Measurements from ENCODE around the gene TMEM108. TPM values are rescaled to one million over a fixed set of nuclear protein-coding genes. Genes with fewer than 3 reads are reported as not detected.

The TMEM108 gene
- total RNA-seq, 1 donor from 2014 or later = 6.1 TPM

DNA sequence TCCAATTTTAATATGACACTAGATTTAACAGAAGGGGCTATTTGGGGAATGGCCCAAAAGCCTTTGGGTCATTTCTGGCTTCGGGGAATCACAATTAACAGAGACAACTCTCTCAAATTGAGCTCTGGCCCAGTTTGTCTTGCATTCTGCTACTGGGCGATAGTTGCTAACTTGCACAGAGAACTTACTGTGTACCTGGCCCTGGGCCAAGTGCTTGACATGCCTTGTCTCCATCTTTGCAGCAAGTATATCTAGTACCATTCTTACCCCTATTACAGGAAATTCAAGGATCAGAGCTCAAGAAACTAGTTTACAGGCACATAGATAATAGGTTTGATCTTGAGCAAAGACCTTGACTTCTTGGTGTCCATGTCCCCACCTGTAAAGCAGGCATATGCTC lies 175.7 kb downstream of the TMEM108 start:
- no peak overlapping the region for H3K4me3 Mint-ChIP-seq (ENCODE audit: low read depth)
- TF ChIP-seq, protein P1, sequence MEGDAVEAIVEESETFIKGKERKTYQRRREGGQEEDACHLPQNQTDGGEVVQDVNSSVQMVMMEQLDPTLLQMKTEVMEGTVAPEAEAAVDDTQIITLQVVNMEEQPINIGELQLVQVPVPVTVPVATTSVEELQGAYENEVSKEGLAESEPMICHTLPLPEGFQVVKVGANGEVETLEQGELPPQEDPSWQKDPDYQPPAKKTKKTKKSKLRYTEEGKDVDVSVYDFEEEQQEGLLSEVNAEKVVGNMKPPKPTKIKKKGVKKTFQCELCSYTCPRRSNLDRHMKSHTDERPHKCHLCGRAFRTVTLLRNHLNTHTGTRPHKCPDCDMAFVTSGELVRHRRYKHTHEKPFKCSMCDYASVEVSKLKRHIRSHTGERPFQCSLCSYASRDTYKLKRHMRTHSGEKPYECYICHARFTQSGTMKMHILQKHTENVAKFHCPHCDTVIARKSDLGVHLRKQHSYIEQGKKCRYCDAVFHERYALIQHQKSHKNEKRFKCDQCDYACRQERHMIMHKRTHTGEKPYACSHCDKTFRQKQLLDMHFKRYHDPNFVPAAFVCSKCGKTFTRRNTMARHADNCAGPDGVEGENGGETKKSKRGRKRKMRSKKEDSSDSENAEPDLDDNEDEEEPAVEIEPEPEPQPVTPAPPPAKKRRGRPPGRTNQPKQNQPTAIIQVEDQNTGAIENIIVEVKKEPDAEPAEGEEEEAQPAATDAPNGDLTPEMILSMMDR (IDR thresholded peaks at IDR 0.05; ENCODE audit: unreplicated experiment) = no peak
- no peak overlapping the region for H3K27ac Mint-ChIP-seq
- H3K4me1 Mint-ChIP-seq (ENCODE audit: low read depth) = peaks cover 3% of the 10 kb centered on the region
- H3K27me3 Mint-ChIP-seq = no peaks in the 10 kb centered on the region
- H3K9me3 Mint-ChIP-seq (ENCODE audit: low read depth) = peaks cover 12% of the 10 kb centered on the region
- no peak for DNase-seq (ENCODE audit: low spot score, unreplicated experiment)
- no peaks in the 10 kb centered on the region for H3K36me3 Mint-ChIP-seq (ENCODE audit: insufficient read depth)

- Mint-ChIP-seq H3K4me1 (ENCODE audit: low read depth) (no peaks in the 10 kb centered on the region), H3K4me3 (ENCODE audit: low read depth) (no peak overlapping the region), H3K9me3 (ENCODE audit: low read depth) (peaks cover 7% of the 10 kb centered on the region), H3K27me3 (no peaks in the 10 kb centered on the region), H3K36me3 (ENCODE audit: insufficient read depth) (peaks cover 1% of the 10 kb centered on the region), H3K27ac (no peak overlapping the region)
- TF ChIP-seq, protein P1 (IDR thresholded peaks at IDR 0.05; ENCODE audit: unreplicated experiment) = no peak
- DNase-seq (ENCODE audit: low spot score, unreplicated experiment) = no peak
These were observed 189.6 kb downstream of the TMEM108 start for GRCh38 chr3:133227813-133228212.

- H3K4me1 Mint-ChIP-seq (ENCODE audit: low read depth) = no peaks in the 10 kb centered on the region
- TF ChIP-seq, protein P1 (IDR thresholded peaks at IDR 0.05; ENCODE audit: unreplicated experiment) = no peak
- no peak overlapping the region for H3K27ac Mint-ChIP-seq
- DNase-seq (ENCODE audit: low spot score, unreplicated experiment) = no peak
- H3K9me3 Mint-ChIP-seq (ENCODE audit: low read depth) = peaks cover 4% of the 10 kb centered on the region
- no peak overlapping the region for H3K4me3 Mint-ChIP-seq (ENCODE audit: low read depth)
- H3K27me3 Mint-ChIP-seq = no peaks in the 10 kb centered on the region
- peaks cover 1% of the 10 kb centered on the region for H3K36me3 Mint-ChIP-seq (ENCODE audit: insufficient read depth)
These were observed 192.0 kb downstream of the TMEM108 start for GRCh38 chr3:133230195-133230594.

- Mint-ChIP-seq H3K36me3 (ENCODE audit: insufficient read depth) (no peaks in the 10 kb centered on the region), H3K27ac (no peak overlapping the region), H3K4me1 (ENCODE audit: low read depth) (no peaks in the 10 kb centered on the region), H3K27me3 (no peaks in the 10 kb centered on the region), H3K9me3 (ENCODE audit: low read depth) (no peaks in the 10 kb centered on the region), H3K4me3 (ENCODE audit: low read depth) (no peak overlapping the region)
- TF ChIP-seq, protein P1 (IDR thresholded peaks at IDR 0.05; ENCODE audit: unreplicated experiment) = no peak
- DNase-seq (ENCODE audit: low spot score, unreplicated experiment) = no peak
These were observed 198.7 kb downstream of the TMEM108 start for GRCh38 chr3:133236901-133237300.

DNA sequence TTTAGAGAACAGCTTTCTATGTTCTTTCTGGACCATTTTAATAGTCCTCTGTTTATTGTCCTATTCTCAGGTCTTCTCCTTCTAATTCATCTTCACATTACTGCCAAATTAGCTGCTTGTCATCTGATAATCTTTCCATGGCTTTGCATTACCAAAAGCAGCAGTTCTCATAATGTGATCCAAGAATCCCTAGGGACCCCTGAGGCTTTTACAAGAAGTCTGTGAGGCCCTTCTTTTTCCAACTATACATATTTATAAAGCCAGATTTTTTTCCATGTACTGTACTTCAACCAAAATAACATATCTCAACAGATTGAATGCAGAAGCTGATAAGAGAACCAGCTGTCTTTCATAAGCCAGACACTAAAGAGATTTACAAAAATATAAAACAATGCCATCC lies 199.2 kb downstream of the TMEM108 start:
- DNase-seq (ENCODE audit: low spot score, unreplicated experiment) = no peak
- Mint-ChIP-seq H3K27ac (no peak overlapping the region), H3K9me3 (ENCODE audit: low read depth) (no peaks in the 10 kb centered on the region)

More for the DNA sequence above, 199.2 kb downstream of the TMEM108 start:
- TF ChIP-seq, protein P1 (IDR thresholded peaks at IDR 0.05; ENCODE audit: unreplicated experiment) = no peak
- Mint-ChIP-seq H3K27me3 (no peaks in the 10 kb centered on the region), H3K4me3 (ENCODE audit: low read depth) (no peak overlapping the region), H3K36me3 (ENCODE audit: insufficient read depth) (no peaks in the 10 kb centered on the region), H3K4me1 (ENCODE audit: low read depth) (no peaks in the 10 kb centered on the region)
